ENCODE measurements around the gene STK25. TPM values are rescaled to one million over a fixed set of nuclear protein-coding genes. Genes with fewer than 3 reads are reported as not detected.
"Not testable (repeated sequence)": the region's sequence is repeated elsewhere in the genome, so short reads cannot be mapped to it uniquely, and the experiment has no call there.

Gene STK25
- polyA plus RNA-seq, 2 of the 4 experiments (the other 2 are of a cell fraction) = 101 to 138 TPM

DNA sequence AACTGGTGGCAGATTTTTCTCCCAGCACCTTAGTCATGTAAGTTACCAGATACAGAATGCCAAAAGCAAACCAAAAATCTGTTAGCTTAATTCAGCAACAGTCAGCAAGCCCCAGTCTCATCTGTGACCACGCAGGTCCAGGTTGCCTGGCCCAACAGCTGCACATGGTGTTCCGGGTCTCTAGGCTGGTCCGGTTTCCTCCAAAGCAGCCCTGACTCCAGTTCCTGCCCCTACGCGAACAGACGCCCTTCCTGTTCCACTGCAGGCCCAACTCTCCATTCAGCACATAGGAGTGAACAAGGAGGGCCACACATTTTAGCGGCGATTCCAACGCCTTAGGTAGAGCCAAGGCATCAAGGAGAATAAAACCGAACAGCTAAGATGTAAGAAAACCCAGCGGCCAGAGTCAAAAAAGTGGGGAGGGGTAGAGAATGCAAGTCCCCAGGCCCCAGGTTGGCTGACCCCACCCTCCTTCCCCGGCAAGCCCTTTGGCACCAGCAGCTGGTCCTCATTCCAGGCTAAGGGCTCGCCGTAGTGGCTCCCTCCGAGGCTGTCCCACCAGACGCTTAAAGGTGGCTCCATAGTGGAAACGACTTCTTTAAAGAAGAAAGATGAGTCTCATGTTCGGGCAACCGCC lies 1.5 kb downstream of the STK25 start:
- no peak for FAIRE-seq
- CTCF ChIA-PET = interaction anchor here (1.5 kb wide), 1 partner anchor 153 kb away, joined by 4 read pairs; no protein-coding TSS in a partner anchor
- POLR2A ChIA-PET = interaction anchor here (0.5 kb wide), 1 partner anchor 275 kb away, joined by 3 read pairs; no protein-coding TSS in a partner anchor

DNA sequence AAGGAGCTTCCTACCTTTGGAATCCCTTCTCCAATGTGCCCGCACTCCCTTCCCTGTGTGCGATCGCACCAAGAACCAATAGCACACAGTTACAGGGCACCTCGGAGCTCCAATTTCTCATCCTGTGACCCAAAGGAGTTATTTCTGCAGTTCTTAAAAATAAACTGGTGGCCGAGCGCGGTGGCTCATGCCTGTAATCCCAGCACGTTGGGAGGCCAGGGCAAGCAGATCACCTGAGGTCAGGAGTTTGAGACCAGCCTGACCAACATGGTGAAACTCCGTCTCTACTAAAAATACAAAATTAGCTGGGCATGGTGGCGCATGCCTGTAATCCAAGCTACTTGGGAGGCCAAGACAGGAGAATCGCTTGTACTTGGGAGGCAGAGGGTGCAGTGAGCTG lies 2.1 kb downstream of the STK25 start:
- POLR2A ChIA-PET = interaction anchor here (0.5 kb wide), 1 partner anchor 274 kb away, joined by 3 read pairs; no protein-coding TSS in a partner anchor
- CTCF ChIA-PET = interaction anchor here (1.5 kb wide), 1 partner anchor 153 kb away, joined by 4 read pairs; no protein-coding TSS in a partner anchor
- peak overlapping the region; percentile 95; the same call in 1 of the 3 replicates for H3K4me2 ChIP-seq
- 96% methylated on average over 11 of the region's 11 CpGs for WGBS (ENCODE audit: missing lambda C conversion rate)
- peaks cover 13% of the 10 kb centered on the region for H3K4me1 ChIP-seq
- H3K4me3 ChIP-seq; H3K9me3 ChIP-seq; ATAC-seq; FAIRE-seq; H3K27ac ChIP-seq; DNase-seq (ENCODE audit: low read depth in 1 of 2, low spot score in 1 of 2): not testable (repeated sequence)

More for the DNA sequence above, 1.5 kb downstream of the STK25 start:
- Histone ChIP-seq H3K4me1 (peaks cover 13% of the 10 kb centered on the region), H3K4me2 (peak overlapping the region; percentile 95), H3K4me3 (peak overlapping the region; percentile 76), H3K9me3 (no peaks in the 10 kb centered on the region), H3K27ac (peak overlapping the region; percentile 97 to 99)
- TF ChIP-seq, protein P1, sequence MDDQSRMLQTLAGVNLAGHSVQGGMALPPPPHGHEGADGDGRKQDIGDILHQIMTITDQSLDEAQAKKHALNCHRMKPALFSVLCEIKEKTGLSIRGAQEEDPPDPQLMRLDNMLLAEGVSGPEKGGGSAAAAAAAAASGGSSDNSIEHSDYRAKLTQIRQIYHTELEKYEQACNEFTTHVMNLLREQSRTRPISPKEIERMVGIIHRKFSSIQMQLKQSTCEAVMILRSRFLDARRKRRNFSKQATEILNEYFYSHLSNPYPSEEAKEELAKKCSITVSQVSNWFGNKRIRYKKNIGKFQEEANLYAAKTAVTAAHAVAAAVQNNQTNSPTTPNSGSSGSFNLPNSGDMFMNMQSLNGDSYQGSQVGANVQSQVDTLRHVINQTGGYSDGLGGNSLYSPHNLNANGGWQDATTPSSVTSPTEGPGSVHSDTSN (IDR thresholded peaks at IDR 0.05) = no peak
- TF ChIP-seq HOXB5 (CRISPR knock-in tag; IDR thresholded peaks at IDR 0.05) (no peak), TFCP2L1 (CRISPR knock-in tag; IDR thresholded peaks at IDR 0.05) (no peak), SMC3 (IDR thresholded peaks at IDR 0.05) (no peak), ZSCAN20 (CRISPR knock-in tag; IDR thresholded peaks at IDR 0.05) (no peak), MAFK (IDR thresholded peaks at IDR 0.05; ENCODE audit: partially characterized antibody) (no peak), EP300 (IDR thresholded peaks at IDR 0.05) (no peak), RARB (CRISPR knock-in tag; IDR thresholded peaks at IDR 0.05) (no peak), CHD4 (IDR thresholded peaks at IDR 0.05; ENCODE audit: borderline replicate concordance) (no peak), JUNB (IDR thresholded peaks at IDR 0.05) (no peak), CBX2 (IDR thresholded peaks at IDR 0.05; ENCODE audit: borderline replicate concordance, low read depth) (no peak), POLR2AphosphoS2 (conservative IDR thresholded peaks at IDR 0.05; ENCODE audit: low read length) (no peak), GATA3 (IDR thresholded peaks at IDR 0.05; ENCODE audit: borderline replicate concordance) (no peak)
- TF ChIP-seq, protein P2, sequence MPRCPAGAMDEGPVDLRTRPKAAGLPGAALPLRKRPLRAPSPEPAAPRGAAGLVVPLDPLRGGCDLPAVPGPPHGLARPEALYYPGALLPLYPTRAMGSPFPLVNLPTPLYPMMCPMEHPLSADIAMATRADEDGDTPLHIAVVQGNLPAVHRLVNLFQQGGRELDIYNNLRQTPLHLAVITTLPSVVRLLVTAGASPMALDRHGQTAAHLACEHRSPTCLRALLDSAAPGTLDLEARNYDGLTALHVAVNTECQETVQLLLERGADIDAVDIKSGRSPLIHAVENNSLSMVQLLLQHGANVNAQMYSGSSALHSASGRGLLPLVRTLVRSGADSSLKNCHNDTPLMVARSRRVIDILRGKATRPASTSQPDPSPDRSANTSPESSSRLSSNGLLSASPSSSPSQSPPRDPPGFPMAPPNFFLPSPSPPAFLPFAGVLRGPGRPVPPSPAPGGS (IDR thresholded peaks at IDR 0.05) = no peak
- TF ChIP-seq, protein P3, sequence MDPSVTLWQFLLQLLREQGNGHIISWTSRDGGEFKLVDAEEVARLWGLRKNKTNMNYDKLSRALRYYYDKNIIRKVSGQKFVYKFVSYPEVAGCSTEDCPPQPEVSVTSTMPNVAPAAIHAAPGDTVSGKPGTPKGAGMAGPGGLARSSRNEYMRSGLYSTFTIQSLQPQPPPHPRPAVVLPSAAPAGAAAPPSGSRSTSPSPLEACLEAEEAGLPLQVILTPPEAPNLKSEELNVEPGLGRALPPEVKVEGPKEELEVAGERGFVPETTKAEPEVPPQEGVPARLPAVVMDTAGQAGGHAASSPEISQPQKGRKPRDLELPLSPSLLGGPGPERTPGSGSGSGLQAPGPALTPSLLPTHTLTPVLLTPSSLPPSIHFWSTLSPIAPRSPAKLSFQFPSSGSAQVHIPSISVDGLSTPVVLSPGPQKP (IDR thresholded peaks at IDR 0.05; ENCODE audit: low read depth, low read length) = no peak
- TF ChIP-seq, protein P4, sequence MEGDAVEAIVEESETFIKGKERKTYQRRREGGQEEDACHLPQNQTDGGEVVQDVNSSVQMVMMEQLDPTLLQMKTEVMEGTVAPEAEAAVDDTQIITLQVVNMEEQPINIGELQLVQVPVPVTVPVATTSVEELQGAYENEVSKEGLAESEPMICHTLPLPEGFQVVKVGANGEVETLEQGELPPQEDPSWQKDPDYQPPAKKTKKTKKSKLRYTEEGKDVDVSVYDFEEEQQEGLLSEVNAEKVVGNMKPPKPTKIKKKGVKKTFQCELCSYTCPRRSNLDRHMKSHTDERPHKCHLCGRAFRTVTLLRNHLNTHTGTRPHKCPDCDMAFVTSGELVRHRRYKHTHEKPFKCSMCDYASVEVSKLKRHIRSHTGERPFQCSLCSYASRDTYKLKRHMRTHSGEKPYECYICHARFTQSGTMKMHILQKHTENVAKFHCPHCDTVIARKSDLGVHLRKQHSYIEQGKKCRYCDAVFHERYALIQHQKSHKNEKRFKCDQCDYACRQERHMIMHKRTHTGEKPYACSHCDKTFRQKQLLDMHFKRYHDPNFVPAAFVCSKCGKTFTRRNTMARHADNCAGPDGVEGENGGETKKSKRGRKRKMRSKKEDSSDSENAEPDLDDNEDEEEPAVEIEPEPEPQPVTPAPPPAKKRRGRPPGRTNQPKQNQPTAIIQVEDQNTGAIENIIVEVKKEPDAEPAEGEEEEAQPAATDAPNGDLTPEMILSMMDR (IDR thresholded peaks at IDR 0.05) = no peak
- TF ChIP-seq, protein P5, sequence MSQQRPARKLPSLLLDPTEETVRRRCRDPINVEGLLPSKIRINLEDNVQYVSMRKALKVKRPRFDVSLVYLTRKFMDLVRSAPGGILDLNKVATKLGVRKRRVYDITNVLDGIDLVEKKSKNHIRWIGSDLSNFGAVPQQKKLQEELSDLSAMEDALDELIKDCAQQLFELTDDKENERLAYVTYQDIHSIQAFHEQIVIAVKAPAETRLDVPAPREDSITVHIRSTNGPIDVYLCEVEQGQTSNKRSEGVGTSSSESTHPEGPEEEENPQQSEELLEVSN (IDR thresholded peaks at IDR 0.05; ENCODE audit: borderline replicate concordance, low read depth) = no peak
- TF ChIP-seq, protein P6, sequence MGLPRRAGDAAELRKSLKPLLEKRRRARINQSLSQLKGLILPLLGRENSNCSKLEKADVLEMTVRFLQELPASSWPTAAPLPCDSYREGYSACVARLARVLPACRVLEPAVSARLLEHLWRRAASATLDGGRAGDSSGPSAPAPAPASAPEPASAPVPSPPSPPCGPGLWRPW (IDR thresholded peaks at IDR 0.05) = no peak
- 83% methylated on average over 17 of the region's 19 CpGs for WGBS (ENCODE audit: missing lambda C conversion rate)
- DNase-seq (ENCODE audit: low read depth in 1 of 2, low spot score in 1 of 2) (no peak), ATAC-seq (no peak)

Data from A549 (cell line).